CD4-positive, CD25-positive, alpha-beta regulatory T cell (primary cell): ENCODE results near the gene COPS7A. TPM values are rescaled to one million over a fixed set of nuclear protein-coding genes. Genes with fewer than 3 reads are reported as not detected.
"Not testable (repeated sequence)": the region's sequence is repeated elsewhere in the genome, so short reads cannot be mapped to it uniquely, and the experiment has no call there.

Experiments
- ATAC-seq, 2 donors: fragments of 150-1000 bp; cut with Tn5 transposase; one replicate each; pipeline ENCODE4 v1.10.0; 2021; ENCODE audit warnings: low read depth in 2 of 2, moderate number of reproducible peaks in 2 of 2, moderate library complexity in 1 of 2
- DNase-seq, 3 donors: peaks; one replicate each; pipeline versions ENCODE4 v3.0.0 to v3.0.0-alpha.2; 2012 to 2022; ENCODE audit warnings: mixed read lengths in 1 of 3
- H3K27ac ChIP-seq: one replicate; pipeline ENCODE4 v1.7.0; 2013; ENCODE audit warnings: mild to moderate bottlenecking, low read length; ENCODE audit not compliant: insufficient read depth, poor library complexity, severe bottlenecking
- H3K27me3 ChIP-seq: one replicate; pipeline ENCODE4 v1.7.0; 2013; ENCODE audit warnings: low read length; ENCODE audit not compliant: control insufficient read depth, insufficient read depth
- H3K36me3 ChIP-seq: one replicate; pipeline ENCODE4 v1.7.0; 2013; ENCODE audit warnings: mild to moderate bottlenecking, low read length, moderate library complexity; ENCODE audit not compliant: control insufficient read depth, insufficient read depth
- H3K4me1 ChIP-seq: 2 replicates; pipeline ENCODE4 v1.7.0; 2013; ENCODE audit warnings: mild to moderate bottlenecking, low read length; ENCODE audit not compliant: insufficient read depth, control insufficient read depth, poor library complexity, severe bottlenecking
- H3K4me3 ChIP-seq: one replicate; pipeline ENCODE4 v1.7.0; 2013; ENCODE audit warnings: low read depth, mild to moderate bottlenecking, low read length, moderate library complexity
- H3K9me3 ChIP-seq, 2 experiments: 1 replicate in 1 of 2; 2 replicates in 1 of 2; pipeline ENCODE4 v1.7.0; 2013; ENCODE audit warnings: low read length in 2 of 2, mild to moderate bottlenecking in 1 of 2, moderate library complexity in 1 of 2; ENCODE audit not compliant: control insufficient read depth in 2 of 2
- H3K27ac Mint-ChIP-seq, 3 donors: one replicate each; pipeline ENCODE4 v1.8.0; 2020 to 2022; ENCODE audit warnings: mild to moderate bottlenecking in 3 of 3, mixed read lengths in 3 of 3, moderate library complexity in 2 of 3
- H3K27me3 Mint-ChIP-seq: one replicate; pipeline ENCODE4 v1.8.0; 2022; ENCODE audit warnings: mild to moderate bottlenecking, mixed read lengths
- H3K36me3 Mint-ChIP-seq: one replicate; pipeline ENCODE4 v1.8.0; 2020; ENCODE audit warnings: mixed read lengths
- H3K4me1 Mint-ChIP-seq, 4 donors: one replicate each; pipeline ENCODE4 v1.8.0; 2020 to 2022; ENCODE audit warnings: mixed read lengths in 4 of 4, mild to moderate bottlenecking in 1 of 4
- H3K4me3 Mint-ChIP-seq, 4 donors: one replicate each; pipeline ENCODE4 v1.8.0; 2020 to 2022; ENCODE audit warnings: mild to moderate bottlenecking in 4 of 4, mixed read lengths in 4 of 4, moderate library complexity in 3 of 4
- H3K9me3 Mint-ChIP-seq, 7 donors: one replicate each; pipeline ENCODE4 v1.8.0; 2020 to 2022; ENCODE audit warnings: mixed read lengths in 7 of 7, mild to moderate bottlenecking in 3 of 7, moderate library complexity in 2 of 7
- polyA plus RNA-seq, 4 donors: library from polyadenylated mRNA; unstranded; fragments of 300-500 nt; fragmentation: Illumina TruSeq; gene quantifications; one replicate each; pipeline ENCODE4 v1.2.3, GENCODE V29; 2021
- total RNA-seq: library from RNA; stranded (reverse); gene quantifications from one replicate; pipeline ENCODE4 v1.2.3, GENCODE V29; 2022

COPS7A gene
- total and polyA plus RNA-seq, 5 donors from 2014 or later, result 20.7 to 48.4 (median 41.3) TPM

GRCh38 chr12:6698352-6699046 lies 25.3 kb upstream of the COPS7A start:
- Mint-ChIP-seq H3K36me3 (no peaks in the 10 kb centered on the region), H3K9me3 (peaks cover 0 to 4% (median 0%) of the 10 kb centered on the region in 7 donors), H3K27me3 (peaks cover 59% of the 10 kb centered on the region), H3K27ac (peak overlapping the region in 1 of 3 donors; percentile 73), H3K4me1 (peaks cover 0 to 32% (median 7%) of the 10 kb centered on the region in 4 donors), H3K4me3 (peak overlapping the region in 3 of 4 donors; percentile 28 to 74 (median 57))
- Histone ChIP-seq H3K4me3 (no peak overlapping the region), H3K36me3 (no peaks in the 10 kb centered on the region), H3K27me3 (peaks cover 23% of the 10 kb centered on the region), H3K27ac (no peak overlapping the region), H3K9me3 (peaks cover 3 to 5% of the 10 kb centered on the region in 2 experiments), H3K4me1 (peaks cover 13% of the 10 kb centered on the region)
- ATAC-seq (no peak), DNase-seq (no peak)

GRCh38 chr12:6699259-6699988 lies 24.4 kb upstream of the COPS7A start:
- Histone ChIP-seq H3K4me3 (no peak overlapping the region), H3K4me1 (peaks cover 13% of the 10 kb centered on the region), H3K27ac (no peak overlapping the region), H3K27me3 (peaks cover 30% of the 10 kb centered on the region), H3K9me3 (peaks cover 3 to 5% of the 10 kb centered on the region in 2 experiments), H3K36me3 (no peaks in the 10 kb centered on the region)
- ATAC-seq, result no peak
- Mint-ChIP-seq H3K4me1 (peaks cover 0 to 32% (median 7%) of the 10 kb centered on the region in 4 donors), H3K9me3 (peaks cover 0 to 4% (median 0%) of the 10 kb centered on the region in 7 donors), H3K27me3 (peaks cover 65% of the 10 kb centered on the region), H3K4me3 (peak overlapping the region; percentile 28 to 76 (median 70)), H3K27ac (peak overlapping the region in 2 of 3 donors; percentile 43 to 80), H3K36me3 (no peaks in the 10 kb centered on the region)
- no peak for DNase-seq

GRCh38 chr12:6699989-6700645 lies 23.7 kb upstream of the COPS7A start:
- Histone ChIP-seq H3K27ac (no peak overlapping the region), H3K27me3 (peaks cover 30% of the 10 kb centered on the region), H3K4me1 (peaks cover 13% of the 10 kb centered on the region), H3K36me3 (no peaks in the 10 kb centered on the region), H3K9me3 (peaks cover 3 to 5% of the 10 kb centered on the region in 2 experiments), H3K4me3 (no peak overlapping the region)
- Mint-ChIP-seq H3K4me3 (peak overlapping the region in 3 of 4 donors; percentile 46 to 76 (median 65)), H3K36me3 (no peaks in the 10 kb centered on the region), H3K27me3 (peaks cover 72% of the 10 kb centered on the region), H3K27ac (no peak overlapping the region), H3K4me1 (peaks cover 0 to 32% (median 7%) of the 10 kb centered on the region in 4 donors), H3K9me3 (peaks cover 0 to 4% (median 0%) of the 10 kb centered on the region in 7 donors)
- ATAC-seq, result peak in 1 of 2 donors; percentile 3
- DNase-seq, result no peak

GRCh38 chr12:6700646-6701051 lies 23.2 kb upstream of the COPS7A start, which contains the start of gene PIANP:
TSS of gene PIANP (minus strand) at chr12:6700815. CDS start at chr12:6698061, 2,754 bp downstream.
- Histone ChIP-seq H3K36me3 (no peaks in the 10 kb centered on the region), H3K4me1 (peaks cover 13% of the 10 kb centered on the region), H3K27me3 (peaks cover 30% of the 10 kb centered on the region), H3K4me3 (peak within 1 kb of the TSS; percentile 15), H3K9me3 (peaks cover 3 to 5% of the 10 kb centered on the region in 2 experiments), H3K27ac (no peak within 1 kb of the TSS)
- H3K4me3 Mint-ChIP-seq, result peak within 1 kb of the TSS; percentile 59 to 76 (median 70)
- peaks cover 0 to 32% (median 7%) of the 10 kb centered on the region in 4 donors for H3K4me1 Mint-ChIP-seq
- peaks cover 74% of the 10 kb centered on the region for H3K27me3 Mint-ChIP-seq
- ATAC-seq (peak; percentile 78 to 81), DNase-seq (peak; percentile 21 to 54 (median 37))
- no peaks in the 10 kb centered on the region for H3K36me3 Mint-ChIP-seq
- peak within 1 kb of the TSS in 2 of 3 donors; percentile 63 to 80 for H3K27ac Mint-ChIP-seq
- H3K9me3 Mint-ChIP-seq, result peaks cover 0 to 4% (median 0%) of the 10 kb centered on the region in 7 donors

GRCh38 chr12:6701078-6701768 lies 22.6 kb upstream of the COPS7A start:
- H3K4me3 ChIP-seq, result peak overlapping the region; percentile 15
- Mint-ChIP-seq H3K36me3 (no peaks in the 10 kb centered on the region), H3K27me3 (peaks cover 69% of the 10 kb centered on the region), H3K27ac (peak overlapping the region in 1 of 3 donors; percentile 63), H3K4me3 (peak overlapping the region; percentile 59 to 74 (median 70)), H3K9me3 (peaks cover 0 to 4% (median 0%) of the 10 kb centered on the region in 7 donors), H3K4me1 (peaks cover 0 to 30% (median 7%) of the 10 kb centered on the region in 4 donors)
- ATAC-seq (no peak), DNase-seq (no peak)
- peaks cover 13% of the 10 kb centered on the region for H3K4me1 ChIP-seq
- H3K36me3 ChIP-seq, result no peaks in the 10 kb centered on the region
- no peak overlapping the region for H3K27ac ChIP-seq
- H3K9me3 ChIP-seq, result peaks cover 3 to 5% of the 10 kb centered on the region in 2 experiments
- H3K27me3 ChIP-seq, result peaks cover 30% of the 10 kb centered on the region

GRCh38 chr12:6703631-6704030 lies 20.2 kb upstream of the COPS7A start:
- ATAC-seq, result no peak
- Mint-ChIP-seq H3K36me3 (no peaks in the 10 kb centered on the region), H3K4me1 (peaks cover 0 to 27% (median 6%) of the 10 kb centered on the region in 4 donors), H3K27ac (no peak overlapping the region), H3K4me3 (no peak overlapping the region), H3K9me3 (peaks cover 0 to 6% (median 0%) of the 10 kb centered on the region in 7 donors), H3K27me3 (peaks cover 57% of the 10 kb centered on the region)
- H3K36me3 ChIP-seq, result no peaks in the 10 kb centered on the region
- H3K27me3 ChIP-seq, result peaks cover 30% of the 10 kb centered on the region
- H3K4me3 ChIP-seq, result no peak overlapping the region
- H3K27ac ChIP-seq, result no peak overlapping the region
- H3K9me3 ChIP-seq, result peaks cover 3 to 5% of the 10 kb centered on the region in 2 experiments
- DNase-seq, result no peak
- H3K4me1 ChIP-seq, result peaks cover 13% of the 10 kb centered on the region

- H3K4me3 ChIP-seq, H3K4me1 ChIP-seq, H3K36me3 ChIP-seq, DNase-seq, H3K27me3 ChIP-seq, H3K4me3 Mint-ChIP-seq, ATAC-seq, H3K9me3 ChIP-seq, H3K27ac Mint-ChIP-seq, H3K36me3 Mint-ChIP-seq, H3K27ac ChIP-seq, H3K9me3 Mint-ChIP-seq, H3K4me1 Mint-ChIP-seq: not testable (repeated sequence)
- peaks cover 36% of the 10 kb centered on the region for H3K27me3 Mint-ChIP-seq
These were observed 15.5 kb upstream of the COPS7A start for GRCh38 chr12:6708351-6708750.
